SK-MEL-5 (cell line): ENCODE results near the gene RASSF3. TPM values are rescaled to one million over a fixed set of nuclear protein-coding genes. Genes with fewer than 3 reads are reported as not detected.

Source experiments
- small RNA-seq, 2 experiments: library from RNA; depleted of rRNA; stranded (forward); fragments of <200 nt; gene quantifications; one replicate each; pipeline ENCODE3, GENCODE V24; 2014
- total RNA-seq: library from RNA; depleted of rRNA; stranded (reverse); fragments of >200 nt; shearing (Covaris generic); gene quantifications from 2 replicates; pipeline ENCODE4 v1.2.3, GENCODE V29; 2014; rRNA removed

RASSF3 gene
- total RNA-seq, 1 experiment from 2014 or later, result 117 TPM

Small RNAs within 50 kb of the gene (small RNA-seq; reads per million reads assigned to genes)
- 0 reads per million in 2 experiments for gene MIR548C
- 0 reads per million in 2 experiments for gene MIR548Z
- gene RF00137, result 0 reads per million in 2 experiments

Other genes starting within 250 kb of the RASSF3 start
- gene C12orf56, start 219.7 kb upstream of the RASSF3 start, total RNA-seq, result 0.19 and 0.29 TPM in 2 replicates
- 154 and 156 TPM in 2 replicates for gene XPOT, start 206.1 kb upstream of the RASSF3 start, total RNA-seq
- 57.2 and 64.0 TPM in 2 replicates for gene TBK1, start 158.4 kb upstream of the RASSF3 start, total RNA-seq
- gene GNS, start 148.9 kb downstream of the RASSF3 start, total RNA-seq, result 225 and 236 TPM in 2 replicates
- gene TBC1D30, start 214.2 kb downstream of the RASSF3 start, total RNA-seq, result 1.6 and 2.2 TPM in 2 replicates